Measurements from ENCODE around the gene TICAM1.

- no peak for TF ChIP-seq EP300 (IDR thresholded peaks at IDR 0.05)
- TF ChIP-seq POLR2AphosphoS5 (IDR thresholded peaks at IDR 0.05), result peak in 2 of 4 donors; percentile 45 to 60
Measured at GRCh38 chr19:4815426-4816201, 15.9 kb downstream of the TICAM1 start.

All from sigmoid colon (tissue), 4 donors.